Measurements from ENCODE around the gene TMEM42.

Gene TMEM42

GRCh38 chr3:44860117-44860516 is 1.6 kb upstream of the TMEM42 start:
- Mint-ChIP-seq H3K27ac (no peak overlapping the region), H3K36me3 (peaks cover 5% of the 10 kb centered on the region), H3K9me3 (no peaks in the 10 kb centered on the region), H3K4me1 (peaks cover 26% of the 10 kb centered on the region), H3K4me3 (no peak overlapping the region)
- DNase-seq (ENCODE audit: low spot score in 2 of 2): no peak
- ATAC-seq: no peak

GRCh38 chr3:44862226-44862637 is 520 bp downstream of the TMEM42 start:
- Mint-ChIP-seq H3K4me1 (peaks cover 48% of the 10 kb centered on the region), H3K27ac (peak overlapping the region; percentile 92), H3K36me3 (peaks cover 9% of the 10 kb centered on the region), H3K4me3 (peak overlapping the region; percentile 83), H3K9me3 (no peaks in the 10 kb centered on the region)
- ATAC-seq (peak; percentile 44), DNase-seq (ENCODE audit: low spot score in 2 of 2) (no peak)

GRCh38 chr3:44865272-44866035 is 3.7 kb downstream of the TMEM42 start:
- peaks cover 9% of the 10 kb centered on the region for H3K36me3 Mint-ChIP-seq
- H3K4me3 Mint-ChIP-seq: no peak overlapping the region
- H3K4me1 Mint-ChIP-seq: peaks cover 49% of the 10 kb centered on the region
- DNase-seq (ENCODE audit: low spot score in 2 of 2) (no peak), ATAC-seq (no peak)
- H3K27ac Mint-ChIP-seq: peak overlapping the region; percentile 83
- no peaks in the 10 kb centered on the region for H3K9me3 Mint-ChIP-seq

- Mint-ChIP-seq H3K4me3 (no peak overlapping the region), H3K9me3 (no peaks in the 10 kb centered on the region), H3K4me1 (peaks cover 41% of the 10 kb centered on the region), H3K36me3 (peaks cover 4% of the 10 kb centered on the region), H3K27ac (peak overlapping the region; percentile 83)
- ATAC-seq (no peak), DNase-seq (ENCODE audit: low spot score in 2 of 2) (no peak)
Observed at GRCh38 chr3:44867421-44868111, 5.9 kb downstream of the TMEM42 start.

GRCh38 chr3:44870375-44871061 is 8.8 kb downstream of the TMEM42 start:
- no peaks in the 10 kb centered on the region for H3K9me3 Mint-ChIP-seq
- DNase-seq (ENCODE audit: low spot score in 2 of 2): no peak
- H3K4me3 Mint-ChIP-seq: no peak overlapping the region
- peaks cover 4% of the 10 kb centered on the region for H3K36me3 Mint-ChIP-seq
- H3K4me1 Mint-ChIP-seq: peaks cover 19% of the 10 kb centered on the region
- ATAC-seq: no peak
- no peak overlapping the region for H3K27ac Mint-ChIP-seq

GRCh38 chr3:44874308-44874707 is 12.6 kb downstream of the TMEM42 start, which contains the start of gene TGM4:
Gene TGM4, plus strand, starts transcription at chr3:44874608. Its CDS starts 71 bp downstream, at chr3:44874679.
- no peaks in the 10 kb centered on the region for H3K4me1 Mint-ChIP-seq
- no peaks in the 10 kb centered on the region for H3K9me3 Mint-ChIP-seq
- ATAC-seq: no peak
- no peak for DNase-seq (ENCODE audit: low spot score in 2 of 2)
- no peak within 1 kb of the TSS for H3K4me3 Mint-ChIP-seq
- H3K27ac Mint-ChIP-seq: no peak within 1 kb of the TSS
- H3K36me3 Mint-ChIP-seq: no peaks in the 10 kb centered on the region

- no peak overlapping the region for H3K27ac Mint-ChIP-seq
- DNase-seq (ENCODE audit: low spot score in 2 of 2): no peak
- H3K4me1 Mint-ChIP-seq: no peaks in the 10 kb centered on the region
- ATAC-seq: no peak
- H3K36me3 Mint-ChIP-seq: no peaks in the 10 kb centered on the region
- no peaks in the 10 kb centered on the region for H3K9me3 Mint-ChIP-seq
- H3K4me3 Mint-ChIP-seq: no peak overlapping the region
Observed at GRCh38 chr3:44875596-44875995, 13.9 kb downstream of the TMEM42 start.

GRCh38 chr3:44877333-44877732 is 15.6 kb downstream of the TMEM42 start:
- no peak overlapping the region for H3K27ac Mint-ChIP-seq
- ATAC-seq: no peak
- no peaks in the 10 kb centered on the region for H3K9me3 Mint-ChIP-seq
- DNase-seq (ENCODE audit: low spot score in 2 of 2): no peak
- no peak overlapping the region for H3K4me3 Mint-ChIP-seq
- H3K36me3 Mint-ChIP-seq: no peaks in the 10 kb centered on the region
- no peaks in the 10 kb centered on the region for H3K4me1 Mint-ChIP-seq

- DNase-seq (ENCODE audit: low spot score in 2 of 2): no peak
- no peaks in the 10 kb centered on the region for H3K36me3 Mint-ChIP-seq
- ATAC-seq: no peak
- no peaks in the 10 kb centered on the region for H3K4me1 Mint-ChIP-seq
- H3K27ac Mint-ChIP-seq: no peak overlapping the region
- no peak overlapping the region for H3K4me3 Mint-ChIP-seq
- no peaks in the 10 kb centered on the region for H3K9me3 Mint-ChIP-seq
Observed at GRCh38 chr3:44880284-44880683, 18.6 kb downstream of the TMEM42 start.

GRCh38 chr3:44883213-44883955 is 21.7 kb downstream of the TMEM42 start:
- no peak overlapping the region for H3K27ac Mint-ChIP-seq
- no peaks in the 10 kb centered on the region for H3K36me3 Mint-ChIP-seq
- ATAC-seq (no peak), DNase-seq (ENCODE audit: low spot score in 2 of 2) (no peak)
- no peak overlapping the region for H3K4me3 Mint-ChIP-seq
- no peaks in the 10 kb centered on the region for H3K9me3 Mint-ChIP-seq
- H3K4me1 Mint-ChIP-seq: no peaks in the 10 kb centered on the region

GRCh38 chr3:44883999-44884431 is 22.3 kb downstream of the TMEM42 start:
- no peak for ATAC-seq
- Mint-ChIP-seq H3K27ac (no peak overlapping the region), H3K36me3 (no peaks in the 10 kb centered on the region), H3K4me3 (no peak overlapping the region), H3K9me3 (no peaks in the 10 kb centered on the region), H3K4me1 (no peaks in the 10 kb centered on the region)
- DNase-seq (ENCODE audit: low spot score in 2 of 2): no peak

GRCh38 chr3:44885618-44886017 is 23.9 kb downstream of the TMEM42 start:
- DNase-seq (ENCODE audit: low spot score in 2 of 2) (no peak), ATAC-seq (no peak)
- Mint-ChIP-seq H3K4me3 (no peak overlapping the region), H3K27ac (no peak overlapping the region), H3K4me1 (no peaks in the 10 kb centered on the region), H3K9me3 (no peaks in the 10 kb centered on the region), H3K36me3 (no peaks in the 10 kb centered on the region)

GRCh38 chr3:44886561-44886960 is 24.8 kb downstream of the TMEM42 start:
- Mint-ChIP-seq H3K36me3 (no peaks in the 10 kb centered on the region), H3K4me1 (no peaks in the 10 kb centered on the region), H3K27ac (no peak overlapping the region), H3K4me3 (no peak overlapping the region), H3K9me3 (no peaks in the 10 kb centered on the region)
- DNase-seq (ENCODE audit: low spot score in 2 of 2): no peak
- ATAC-seq: no peak

- Mint-ChIP-seq H3K27ac (no peak overlapping the region), H3K4me1 (no peaks in the 10 kb centered on the region), H3K9me3 (no peaks in the 10 kb centered on the region), H3K4me3 (no peak overlapping the region), H3K36me3 (no peaks in the 10 kb centered on the region)
- DNase-seq (ENCODE audit: low spot score in 2 of 2) (no peak), ATAC-seq (no peak)
Observed at GRCh38 chr3:44887101-44887500, 25.4 kb downstream of the TMEM42 start.

GRCh38 chr3:44890258-44890657 is 28.5 kb downstream of the TMEM42 start:
- ATAC-seq (no peak), DNase-seq (ENCODE audit: low spot score in 2 of 2) (no peak)
- Mint-ChIP-seq H3K27ac (no peak overlapping the region), H3K4me3 (no peak overlapping the region), H3K4me1 (no peaks in the 10 kb centered on the region), H3K9me3 (no peaks in the 10 kb centered on the region), H3K36me3 (no peaks in the 10 kb centered on the region)

Measured in stimulated activated effector memory CD8-positive, alpha-beta T cell treated with anti-CD3 and anti-CD28 coated beads, Interleukin-12 subunit alpha, Interleukin-12 subunit beta, amount 100 ng/mL, for 72 hours (primary cell).